ENCODE measurements around the gene STK32C.
A peak's percentile ranks its signal among the peaks of the same experiment; 100 is the strongest.
"Not testable (repeated sequence)": the region's sequence is repeated elsewhere in the genome, so short reads cannot be mapped to it uniquely, and the experiment has no call there.

Gene STK32C

DNA sequence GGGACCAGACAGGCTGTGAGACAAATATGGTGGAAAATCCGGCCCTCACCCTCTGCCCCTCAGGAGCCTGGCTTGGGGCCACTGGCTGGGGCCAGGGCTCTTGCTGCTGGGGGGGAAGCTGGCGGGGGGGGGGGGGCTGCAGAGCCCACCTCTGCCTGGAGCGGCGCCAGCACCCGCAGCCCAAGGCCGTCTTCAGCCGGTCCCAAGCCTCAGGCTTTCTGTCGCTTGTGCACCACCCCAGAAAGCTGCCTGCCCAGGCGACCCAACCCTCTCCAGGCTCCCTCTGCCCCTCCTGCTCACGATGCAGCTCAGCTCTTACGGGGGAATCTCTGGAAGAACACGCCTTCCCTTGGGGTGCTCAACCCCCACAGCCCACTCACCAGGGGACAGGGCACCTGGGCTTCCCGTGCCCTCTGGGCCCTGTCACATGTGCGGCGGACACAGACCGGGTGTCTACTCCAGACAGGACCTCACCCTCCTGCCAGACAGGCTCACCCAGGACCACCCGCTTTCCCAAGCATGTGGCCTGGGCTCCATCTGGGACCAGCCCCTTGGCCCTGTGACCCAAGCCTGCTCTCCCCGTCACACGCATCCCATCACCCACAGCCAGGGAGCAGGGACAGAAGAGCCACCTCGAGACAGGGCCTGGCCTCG is 77.1 kb downstream of the STK32C start:
- no peak for DNase-seq (ENCODE audit: low spot score)

DNA sequence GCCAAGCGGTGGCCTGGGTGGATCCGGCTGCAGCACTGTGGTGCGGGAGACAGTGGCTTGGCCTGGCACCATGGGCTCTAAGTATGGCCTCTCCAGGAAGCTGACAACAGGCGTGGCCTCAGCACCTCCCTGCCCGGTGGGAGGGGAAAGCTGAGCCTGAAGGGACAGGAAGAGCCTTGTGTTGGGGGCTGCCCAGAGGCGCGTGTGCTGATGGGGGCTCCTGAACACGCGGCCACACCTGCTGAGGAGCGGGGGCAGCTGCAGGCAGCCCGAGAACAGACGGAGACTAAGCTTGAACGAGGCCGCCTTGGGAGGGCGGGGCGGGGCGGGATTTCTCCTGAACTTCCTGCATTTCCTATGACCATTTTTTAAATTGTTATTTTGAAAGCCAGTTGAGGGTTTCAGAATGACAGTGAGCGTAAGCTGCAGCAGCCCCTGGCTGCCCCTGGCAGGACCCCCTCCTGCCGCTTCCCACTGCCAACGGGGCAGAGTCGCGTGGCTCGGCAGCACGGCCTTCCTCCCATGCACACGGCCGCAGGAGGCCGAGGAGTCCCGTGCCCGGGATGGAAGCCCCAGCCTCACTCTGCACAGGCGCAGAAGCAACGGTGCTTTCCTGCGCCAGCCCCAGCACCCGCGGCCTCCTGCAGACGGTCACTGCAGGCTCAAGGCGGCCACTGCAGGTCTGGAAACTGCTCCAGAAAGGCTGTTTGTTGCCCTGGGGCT is 77.8 kb downstream of the STK32C start:
- DNase-seq (ENCODE audit: low spot score), result peak; percentile 45

- no peak for DNase-seq (ENCODE audit: low spot score)
Measured at GRCh38 chr10:132229096-132229495, 78.7 kb downstream of the STK32C start.

DNA sequence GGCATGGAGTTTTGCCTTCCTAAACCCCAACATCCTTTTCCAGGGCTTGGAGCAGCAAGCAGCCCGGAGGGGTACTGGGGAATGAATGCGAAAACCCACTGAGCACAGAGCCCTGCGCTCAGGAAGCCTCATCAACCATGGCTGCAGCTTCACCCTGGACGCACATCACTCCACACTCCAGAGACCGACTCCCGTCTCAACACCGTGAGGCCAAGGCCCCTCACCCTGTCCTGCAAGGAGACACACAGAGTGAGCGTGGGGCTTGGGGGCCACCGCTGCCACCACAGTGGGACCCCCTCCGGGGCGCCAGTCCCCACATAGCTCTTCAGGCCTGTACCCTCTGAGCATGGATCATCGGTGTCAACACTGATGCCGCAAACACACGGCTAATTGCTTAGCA is 79.1 kb downstream of the STK32C start:
- no peak for DNase-seq (ENCODE audit: low spot score)

DNA sequence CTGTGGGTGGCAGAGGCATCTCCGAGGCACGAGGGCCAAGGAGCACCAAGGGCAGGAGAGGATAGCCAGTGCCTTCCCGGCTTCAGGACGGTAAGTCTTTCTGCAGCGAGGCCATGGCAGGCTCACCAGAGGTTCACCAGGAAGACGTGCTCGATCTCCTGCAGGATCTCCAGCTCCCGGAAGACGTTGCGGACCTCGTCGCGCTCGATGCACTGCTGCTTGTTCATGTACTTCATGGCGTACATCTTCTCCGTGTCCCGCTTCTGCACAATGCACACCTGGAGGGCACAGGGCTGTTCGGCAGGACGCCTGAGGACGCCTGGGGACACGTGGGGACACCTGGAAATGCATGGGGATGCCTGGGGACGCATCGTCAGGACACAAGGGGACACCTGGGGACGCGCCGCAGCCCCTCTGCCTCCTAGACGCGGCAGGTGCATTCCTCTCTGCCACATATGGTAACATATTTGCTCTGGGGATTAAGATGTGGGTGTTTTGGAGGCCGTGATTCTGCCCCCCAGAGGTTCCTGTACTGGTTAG is 79.8 kb downstream of the STK32C start:
- DNase-seq (ENCODE audit: low spot score), result no peak

DNA sequence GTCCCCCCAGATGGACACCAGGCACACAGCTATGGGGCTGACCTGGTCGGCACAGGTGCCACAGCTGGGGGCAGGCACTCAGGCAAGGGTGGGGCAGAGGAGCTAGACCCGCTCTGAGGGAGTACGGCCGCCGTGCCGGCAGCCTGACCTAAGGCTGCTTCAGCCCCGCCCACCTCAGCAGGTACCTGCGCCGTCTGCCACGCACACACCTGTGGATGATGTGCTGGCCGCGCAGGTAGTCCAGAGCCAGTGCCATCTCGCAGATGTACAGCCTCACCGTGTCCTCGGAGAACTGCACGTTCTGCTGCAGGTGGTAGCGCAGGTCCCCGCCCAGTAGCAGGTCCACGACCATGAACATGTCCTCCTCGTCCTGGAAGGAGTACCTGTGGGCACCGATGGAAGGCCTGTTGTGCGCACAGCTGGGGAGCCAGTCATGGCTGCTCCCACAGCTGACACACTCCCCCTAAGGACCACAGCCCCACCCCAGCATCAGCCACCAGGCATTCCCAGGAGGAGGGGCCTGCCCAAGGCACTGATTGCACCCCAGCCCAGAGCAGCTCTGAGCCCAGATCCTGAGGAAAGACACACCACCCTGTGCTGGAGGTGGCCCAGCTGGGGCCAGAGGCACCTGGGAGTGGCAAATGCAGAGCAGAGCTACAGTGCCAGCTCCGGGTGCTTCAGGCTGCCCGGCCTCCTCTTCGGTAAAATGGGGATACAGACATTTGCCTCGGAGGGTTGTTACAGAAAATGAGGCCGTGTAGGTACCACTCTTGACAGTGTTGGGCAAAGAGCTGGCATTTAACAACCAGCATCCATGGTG is 81.0 kb downstream of the STK32C start:
- DNase-seq (ENCODE audit: low spot score), result no peak

DNA sequence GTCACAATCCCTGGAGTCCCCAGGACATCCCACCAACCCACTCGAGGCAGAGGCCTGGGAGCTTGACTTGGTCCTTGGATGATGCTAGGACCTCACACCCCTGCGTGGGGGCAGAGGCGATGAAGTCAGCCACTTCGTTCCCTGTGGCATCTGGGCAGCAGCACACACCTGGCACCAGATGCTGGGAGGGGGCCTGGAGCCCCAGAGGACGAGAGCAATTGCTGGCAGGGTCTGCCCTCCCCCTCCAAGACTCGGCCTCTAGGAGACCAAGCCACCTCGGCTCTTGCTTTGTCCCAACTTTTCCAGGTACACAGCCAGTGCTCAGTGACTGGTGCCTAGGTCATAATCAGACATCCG is 81.9 kb downstream of the STK32C start:
- DNase-seq (ENCODE audit: low spot score), result no peak

- no peak for DNase-seq (ENCODE audit: low spot score)
Measured at GRCh38 chr10:132225073-132225848, 82.5 kb downstream of the STK32C start.

- no peak for DNase-seq (ENCODE audit: low spot score)
Measured at GRCh38 chr10:132224343-132225072, 83.2 kb downstream of the STK32C start.

- DNase-seq (ENCODE audit: low spot score), result no peak
Measured at GRCh38 chr10:132223611-132224342, 84.0 kb downstream of the STK32C start.

DNA sequence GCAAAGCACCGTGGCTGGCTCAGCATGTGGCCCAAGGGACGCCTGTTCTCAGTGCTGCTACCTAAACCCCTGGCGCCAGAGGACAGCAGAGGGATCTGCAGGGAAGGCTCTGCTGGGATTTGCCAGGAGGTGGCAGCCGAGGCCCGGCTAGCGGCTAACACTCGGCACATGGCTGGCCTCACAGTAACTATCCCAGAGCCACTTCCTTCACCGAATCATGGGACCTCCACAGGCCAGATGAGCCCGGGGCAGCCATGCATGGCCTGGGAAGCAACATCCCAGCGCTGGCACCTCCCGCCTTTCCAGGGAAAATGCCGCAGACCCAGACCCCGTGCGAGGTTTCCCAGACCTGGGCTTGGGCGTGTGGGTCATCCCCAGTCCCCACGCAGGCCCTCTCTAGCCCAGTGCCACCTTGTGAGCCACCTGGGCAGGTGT is 84.6 kb downstream of the STK32C start:
- DNase-seq (ENCODE audit: low spot score), result peak; percentile 82

DNA sequence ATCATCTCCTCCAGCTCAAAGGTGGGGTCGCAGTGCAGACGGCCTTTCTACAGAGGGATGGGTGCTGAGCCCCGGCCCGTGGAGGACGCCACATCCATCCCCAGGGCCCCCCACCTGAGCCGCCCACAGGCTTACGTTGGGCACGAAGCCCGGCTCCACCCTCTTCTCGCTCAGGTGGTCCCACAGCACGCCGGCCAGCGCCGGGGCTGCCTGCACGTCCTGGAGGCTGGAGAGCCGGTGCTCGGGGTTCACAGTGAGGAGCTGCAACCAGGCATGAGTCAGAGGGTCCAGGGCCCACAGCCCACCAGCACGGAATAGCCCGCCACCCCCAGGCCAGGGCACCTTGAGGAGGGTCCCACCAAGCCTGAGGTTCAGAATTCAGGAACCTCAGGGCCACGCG is 85.0 kb downstream of the STK32C start:
- no peak for DNase-seq (ENCODE audit: low spot score)

DNA sequence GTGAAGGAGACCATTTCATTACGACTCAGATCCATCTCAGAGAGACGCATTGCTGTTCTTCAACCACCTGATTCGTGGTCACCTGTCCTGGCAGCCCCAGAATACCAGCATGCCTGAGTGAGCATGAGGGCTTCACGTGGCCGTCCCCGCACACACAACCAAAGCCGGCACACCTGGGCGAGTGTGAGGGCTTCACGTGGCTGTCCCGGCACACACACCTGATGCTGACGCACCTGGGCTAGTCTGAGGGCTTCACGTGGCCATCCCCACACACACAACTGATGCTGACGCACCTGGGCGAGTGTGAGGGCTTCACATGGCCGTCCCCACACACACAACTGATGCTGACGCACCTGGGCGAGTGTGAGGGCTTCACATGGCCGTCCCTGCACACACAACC is 86.8 kb downstream of the STK32C start:
- DNase-seq (ENCODE audit: low spot score), result not testable (repeated sequence)

DNA sequence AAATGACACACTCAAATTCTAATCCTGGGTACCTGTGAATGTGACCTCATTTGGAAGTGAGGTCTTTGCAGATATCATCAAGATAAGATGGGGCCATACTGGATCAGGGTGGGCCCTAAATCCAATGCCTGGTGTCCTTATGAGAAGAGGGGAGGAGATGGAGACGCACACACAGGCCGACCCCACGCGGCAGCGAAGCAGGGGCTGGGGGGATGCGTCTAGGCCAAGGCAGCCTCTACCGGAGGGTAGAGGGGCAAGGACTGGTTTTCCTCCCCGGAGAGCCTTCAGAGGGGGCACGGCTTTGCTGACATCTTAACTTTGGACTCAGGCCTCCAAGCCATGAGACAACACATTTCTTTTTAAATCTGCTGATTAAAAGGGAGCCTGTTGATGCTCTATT is 87.7 kb downstream of the STK32C start:
- no peak for DNase-seq (ENCODE audit: low spot score)

DNA sequence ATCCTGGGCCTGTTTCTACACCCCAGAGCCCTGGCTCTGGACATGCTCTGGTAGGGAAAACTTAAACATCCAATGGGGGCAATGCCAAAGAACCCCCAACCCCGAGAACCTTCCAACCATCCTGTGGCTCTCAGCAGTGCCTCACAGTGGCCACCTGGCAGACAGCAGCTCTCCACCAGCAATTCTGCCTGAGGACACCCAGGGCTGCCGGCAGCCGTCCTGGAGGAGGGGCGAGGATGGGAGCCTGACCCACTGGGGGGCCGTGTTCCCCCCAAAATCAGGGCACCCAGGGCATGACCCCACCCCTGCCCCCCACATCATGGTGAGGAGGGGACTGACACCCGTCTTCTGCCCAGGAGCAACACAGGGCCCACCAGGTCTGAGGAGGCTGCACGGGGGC is 88.3 kb downstream of the STK32C start:
- DNase-seq (ENCODE audit: low spot score), result no peak

- not testable (repeated sequence) for DNase-seq (ENCODE audit: low spot score)
Measured at GRCh38 chr10:132216441-132216840, 91.3 kb downstream of the STK32C start.

DNA sequence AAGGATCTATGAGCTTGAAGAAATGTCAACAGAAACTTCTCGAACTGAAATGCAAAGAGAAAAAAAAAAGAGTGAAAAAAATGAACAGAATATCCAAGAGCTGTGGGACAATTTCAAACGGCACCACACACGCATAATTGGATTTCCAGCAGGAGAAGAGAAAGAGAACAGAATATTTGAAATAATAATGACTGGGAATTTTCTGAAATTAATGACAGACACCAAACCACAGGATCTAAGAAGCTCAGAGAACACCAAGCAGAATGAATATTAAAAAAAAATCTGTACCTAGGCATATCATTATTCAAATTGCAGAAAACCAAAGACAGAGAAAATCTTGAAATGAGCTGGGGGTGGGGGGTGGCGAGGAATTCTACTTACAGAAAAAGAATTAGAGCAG is 93.8 kb downstream of the STK32C start:
- no peak for DNase-seq (ENCODE audit: low spot score)

- no peak for DNase-seq (ENCODE audit: low spot score)
Measured at GRCh38 chr10:132212816-132213215, 94.9 kb downstream of the STK32C start.

GRCh38 chr10:132211246-132211645 is 96.5 kb downstream of the STK32C start:
- no peak for DNase-seq (ENCODE audit: low spot score)

GRCh38 chr10:132210766-132211165 is 97.0 kb downstream of the STK32C start:
- DNase-seq (ENCODE audit: low spot score), result no peak

Measured in cerebellar cortex (tissue), 1 donor.